NCI-H1105 (cell line): ENCODE measurements around the gene DLGAP4.
"Not testable (repeated sequence)": the region's sequence is repeated elsewhere in the genome, so short reads cannot be mapped to it uniquely, and the experiment has no call there.

Experiments used
- DNase-seq: peaks from one replicate; lab custom pipeline; 2025; lab: John Stamatoyannopoulos, UW

Gene DLGAP4

DNA sequence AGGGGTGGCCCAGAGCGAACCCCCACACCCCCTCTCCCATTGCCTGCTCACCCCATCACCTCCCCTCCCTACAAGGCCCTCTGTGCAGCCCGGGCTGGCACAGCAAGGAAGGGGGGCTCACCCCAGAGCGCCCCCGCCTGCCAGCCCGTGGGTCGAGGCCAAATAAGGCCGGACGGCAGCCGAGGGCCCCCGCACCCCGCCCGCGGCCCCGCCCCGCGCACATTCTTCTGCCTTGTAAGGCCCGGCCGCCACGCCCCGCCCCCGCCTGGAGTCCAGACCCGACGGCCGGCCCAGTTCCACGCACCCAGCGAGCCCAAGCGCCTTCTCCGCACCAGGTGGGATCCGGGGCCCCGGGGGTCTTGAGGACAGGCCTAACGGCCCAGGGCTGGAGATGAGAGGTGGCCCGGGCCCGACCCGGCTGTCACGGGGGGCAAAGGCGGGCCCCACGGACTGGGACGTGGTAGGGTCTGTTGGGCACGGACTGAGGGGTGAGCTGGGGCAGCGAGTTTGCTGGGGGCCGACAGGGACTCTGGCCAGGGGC is 235.2 kb downstream of the DLGAP4 start, which contains the start of gene MYL9:
MYL9 (plus strand) TSS at position 293 of the 541 bp plus-strand sequence. CDS start 3,366 bp downstream, outside the sequence.
- DNase-seq, result no peak

GRCh38 chr20:36541768-36542488 is 235.8 kb downstream of the DLGAP4 start:
- no peak for DNase-seq

DNA sequence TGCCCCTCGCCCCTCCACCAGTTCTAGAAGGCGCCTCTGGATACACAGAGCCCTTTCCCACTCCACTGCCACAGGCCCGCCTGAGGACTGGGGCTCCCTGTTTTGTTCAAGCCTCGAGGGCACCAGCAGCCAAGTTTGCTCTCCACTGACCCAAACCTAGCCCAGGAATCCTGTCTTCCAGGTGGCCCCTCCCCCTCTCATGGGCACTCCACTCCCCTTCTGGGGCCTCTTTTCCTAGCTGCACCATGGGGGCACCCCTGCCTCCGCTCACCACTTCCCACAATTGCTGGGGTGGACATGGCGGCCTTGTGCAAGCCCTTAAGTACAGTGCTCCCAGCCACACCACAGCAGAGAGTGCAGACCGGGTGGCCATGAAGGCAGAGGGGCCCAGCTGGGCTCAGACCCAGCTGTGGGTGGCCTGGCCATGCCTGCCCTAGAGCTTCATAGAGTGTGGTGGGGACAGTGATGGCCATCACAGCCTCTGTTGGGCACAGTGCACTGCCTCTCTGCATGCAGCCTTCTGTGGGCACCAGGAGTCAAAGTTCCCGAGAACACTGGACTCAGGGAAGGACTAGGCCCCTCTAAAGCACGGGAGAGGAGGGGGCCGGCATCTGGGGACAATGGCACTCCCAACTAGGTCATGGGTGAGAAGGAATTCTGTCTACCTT is 236.5 kb downstream of the DLGAP4 start:
- no peak for DNase-seq

DNA sequence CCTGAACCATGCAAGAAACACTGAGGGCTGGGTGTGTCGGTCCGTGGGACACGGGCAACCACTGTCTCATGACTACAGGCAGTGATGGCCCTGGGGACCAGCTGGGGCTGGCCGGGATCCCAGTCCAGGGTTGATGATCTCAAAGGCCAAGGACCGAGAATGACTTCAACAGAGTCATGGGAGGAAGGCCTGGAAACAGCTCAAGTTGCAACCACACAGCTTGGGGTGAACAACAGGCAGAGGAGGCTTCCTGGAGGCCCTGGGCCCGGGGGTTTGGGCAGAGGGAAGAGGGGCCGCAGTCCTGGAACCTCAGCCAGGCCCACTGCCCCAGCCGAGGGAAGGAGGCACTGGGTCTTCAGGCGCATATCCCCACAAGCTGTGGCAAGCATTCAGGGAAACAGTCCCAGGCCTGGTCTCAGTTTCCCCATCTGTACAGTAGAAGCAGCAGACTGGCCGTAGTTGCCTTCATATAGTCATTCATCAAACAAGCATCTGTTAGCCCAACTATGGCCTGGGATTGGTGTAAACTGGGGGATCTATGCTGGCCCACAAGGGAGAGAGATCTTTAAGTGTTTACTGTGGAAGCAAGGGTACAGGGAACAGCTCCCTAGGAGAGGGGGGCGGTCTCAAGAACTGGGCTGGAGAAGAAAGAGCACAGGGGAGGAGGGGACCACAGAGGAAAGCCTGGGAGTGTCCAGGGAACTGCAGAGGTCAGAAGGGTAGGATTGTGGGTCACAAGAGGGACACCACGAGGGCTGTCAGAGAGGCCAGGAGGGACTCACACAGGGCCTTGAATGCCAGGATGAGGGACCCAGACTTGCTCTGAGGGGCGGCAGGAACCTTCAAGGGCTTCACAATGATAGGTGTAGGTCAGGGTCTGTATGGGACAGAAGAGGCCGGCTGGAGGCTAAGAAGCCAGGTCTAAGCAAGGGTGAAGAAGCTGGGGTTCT is 237.3 kb downstream of the DLGAP4 start:
- no peak for DNase-seq

GRCh38 chr20:36544134-36545018 is 238.2 kb downstream of the DLGAP4 start:
- DNase-seq, result no peak

DNA sequence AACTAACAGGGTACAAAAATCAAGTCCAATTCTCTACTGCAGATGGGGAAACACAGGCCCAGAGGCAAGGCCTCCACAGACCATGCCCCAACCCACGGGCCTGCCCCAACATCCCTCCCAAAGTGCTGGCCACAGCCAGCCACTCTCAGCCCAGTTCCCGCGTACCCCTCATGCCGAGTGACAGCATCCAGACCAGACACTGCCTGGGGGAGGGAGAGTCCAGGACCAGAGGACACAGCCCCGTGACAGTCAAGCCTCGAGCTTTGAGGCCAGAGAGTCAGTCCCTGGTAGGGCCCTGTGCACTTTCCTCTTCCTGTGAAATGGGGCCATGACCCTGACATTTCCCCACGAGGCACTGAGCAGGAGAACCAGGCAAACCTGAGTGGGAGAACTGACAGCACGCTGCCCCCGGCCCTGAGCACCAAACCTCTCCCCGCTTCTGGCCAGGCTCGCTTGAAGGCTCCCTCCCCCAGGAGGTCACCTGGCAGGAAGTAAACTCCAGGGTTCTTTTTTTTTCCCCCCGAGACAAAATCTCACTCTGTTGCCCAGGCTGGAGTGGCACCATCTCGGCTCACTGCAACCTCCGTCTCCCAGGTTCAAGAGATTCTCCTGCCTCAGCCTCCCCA is 240.1 kb downstream of the DLGAP4 start:
- no peak for DNase-seq

DNA sequence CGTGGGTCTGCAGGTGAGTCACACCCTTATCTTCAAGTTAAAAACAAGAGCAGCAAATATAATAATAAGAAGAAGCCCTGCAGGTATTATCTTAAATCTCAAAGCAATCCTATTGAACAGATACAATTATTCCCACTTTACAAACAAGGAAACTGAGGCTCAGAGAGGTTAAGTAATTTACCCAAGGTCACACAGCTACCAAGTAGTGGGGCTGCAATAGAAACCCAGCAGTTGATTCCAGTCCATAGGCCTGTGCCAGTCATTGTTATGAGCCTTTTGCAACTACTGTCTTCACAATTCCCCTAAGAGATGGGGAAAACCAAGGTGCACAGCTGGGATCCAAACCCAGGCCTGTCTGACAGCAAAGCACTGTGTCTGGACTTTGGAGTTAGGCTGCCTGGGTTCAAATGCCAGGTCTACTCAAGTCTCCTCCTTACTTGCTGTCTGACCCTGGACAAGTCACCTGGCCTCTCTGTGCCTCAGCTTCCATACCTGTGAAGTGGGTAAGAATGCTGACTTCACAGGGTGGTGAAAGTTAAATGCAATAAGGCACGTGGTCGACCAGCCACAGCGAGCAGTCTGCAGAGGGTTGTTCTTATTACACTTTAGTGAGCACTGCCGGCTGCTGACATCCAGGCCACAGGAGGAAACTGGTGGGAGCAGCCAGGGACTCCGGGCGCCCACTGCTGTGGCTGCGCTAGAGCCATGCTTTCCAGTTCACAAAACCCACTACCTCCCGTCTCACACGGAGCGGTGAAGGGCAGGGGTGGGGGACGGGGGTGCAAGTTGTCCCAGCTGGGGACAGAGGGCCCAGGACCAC is 241.3 kb downstream of the DLGAP4 start:
- DNase-seq, result no peak

GRCh38 chr20:36548006-36548315 is 241.8 kb downstream of the DLGAP4 start:
- DNase-seq, result no peak

GRCh38 chr20:36548704-36549627 is 242.8 kb downstream of the DLGAP4 start:
- DNase-seq, result no peak

DNA sequence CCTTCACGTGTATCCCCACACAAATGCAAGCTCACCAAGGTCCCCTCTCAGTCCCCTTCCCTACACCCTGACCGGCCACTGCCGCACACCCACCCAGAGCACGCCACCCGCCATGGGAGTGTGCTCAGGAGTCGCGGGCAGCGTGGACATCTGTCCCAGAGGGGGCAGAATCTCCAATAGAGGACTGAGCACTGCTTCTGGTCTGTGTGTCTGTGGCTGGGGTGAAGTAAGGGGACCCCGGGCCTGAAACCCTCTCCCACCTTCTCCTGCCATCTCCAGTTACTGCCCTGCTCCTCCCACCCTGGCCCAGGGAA is 243.4 kb downstream of the DLGAP4 start:
- no peak for DNase-seq

DNA sequence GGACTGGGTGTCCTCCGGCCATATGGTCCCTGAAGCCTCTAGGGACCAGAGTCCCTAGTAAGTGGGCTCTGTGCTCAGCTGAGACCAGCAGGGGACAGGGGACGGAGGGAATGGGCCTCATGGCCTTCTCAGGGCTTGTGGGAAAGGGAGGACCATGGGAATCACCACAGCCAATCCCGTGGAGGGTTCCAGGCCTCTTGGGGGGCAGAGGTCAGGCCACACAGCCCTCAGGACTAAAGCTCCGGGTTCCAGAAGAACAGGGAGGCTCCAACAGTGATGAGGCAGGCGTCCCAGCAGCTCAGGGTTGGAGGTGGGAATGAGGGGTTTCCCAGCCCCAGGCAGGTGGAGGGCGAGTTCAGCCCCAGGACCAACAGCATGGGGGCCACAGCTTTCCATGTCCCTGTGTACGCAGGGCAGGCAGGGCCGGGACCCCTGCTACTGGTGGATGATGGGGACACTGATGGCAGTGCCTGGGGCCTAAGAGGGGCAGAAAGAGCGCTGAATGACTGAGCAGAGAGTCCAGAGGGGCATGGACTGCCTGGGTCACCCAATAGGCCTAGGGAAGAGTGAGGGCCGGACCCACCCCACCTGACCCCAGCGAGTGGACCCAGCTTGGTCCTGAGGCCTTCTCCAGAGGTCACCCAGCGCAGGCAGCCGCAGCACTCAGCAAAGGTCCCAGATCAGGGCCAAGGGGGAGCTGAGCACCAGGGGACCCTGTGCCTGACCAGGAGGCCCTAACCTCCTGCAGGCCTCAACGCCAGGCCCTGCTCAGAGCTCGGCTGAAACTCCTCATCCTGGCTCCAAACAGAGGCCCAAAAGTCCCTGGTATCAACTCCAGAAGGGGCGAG is 244.0 kb downstream of the DLGAP4 start:
- no peak for DNase-seq

DNA sequence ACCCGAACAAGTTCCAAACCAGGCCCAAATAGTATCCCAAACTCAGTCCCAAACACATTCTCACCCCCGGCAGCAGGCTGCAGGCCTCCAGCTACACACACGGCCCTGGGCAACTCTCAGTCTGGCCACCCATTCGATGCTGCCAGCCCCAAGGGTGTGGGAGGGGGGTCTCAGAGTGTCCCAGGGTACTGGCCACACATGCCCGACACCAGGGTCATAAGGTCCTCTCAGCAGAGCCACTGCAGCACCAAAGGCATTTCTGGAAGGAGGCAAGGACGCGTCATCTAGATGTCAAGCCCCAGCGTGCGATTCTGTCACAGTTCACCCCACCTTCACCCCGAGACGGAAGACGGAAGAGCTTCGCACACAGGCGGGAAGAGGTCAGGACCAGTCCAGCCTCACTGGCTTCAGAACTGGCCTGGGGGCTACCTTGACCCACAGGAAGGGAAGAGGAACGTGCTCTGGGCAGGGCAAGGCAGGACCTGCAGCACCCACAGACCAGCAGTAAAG is 244.7 kb downstream of the DLGAP4 start:
- no peak for DNase-seq

- DNase-seq, result no peak
These were observed 249.1 kb downstream of the DLGAP4 start for GRCh38 chr20:36555248-36555647.

- no peak for DNase-seq
These were observed 256.6 kb downstream of the DLGAP4 start for GRCh38 chr20:36562724-36563123.

DNA sequence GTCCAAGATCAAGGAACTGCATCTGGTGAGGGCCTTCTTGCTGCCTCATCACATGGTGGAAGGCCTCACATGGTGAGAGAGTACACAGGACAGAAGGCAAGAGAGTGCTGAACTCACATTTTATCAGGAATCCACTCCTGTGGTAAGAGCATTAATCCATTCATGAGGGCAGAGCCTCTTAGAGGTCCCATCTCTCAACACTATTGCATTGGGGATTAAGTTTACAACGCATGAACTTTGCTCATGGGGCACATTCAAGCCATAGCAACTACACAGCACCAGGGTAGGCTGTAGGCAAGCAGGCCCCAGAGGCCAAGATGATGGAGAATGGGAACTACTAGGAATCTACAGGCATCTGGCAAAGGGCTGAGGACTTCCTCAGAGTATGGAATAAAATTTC is 257.2 kb downstream of the DLGAP4 start:
- DNase-seq, result no peak

GRCh38 chr20:36564078-36564725 is 258.1 kb downstream of the DLGAP4 start:
- not testable (repeated sequence) for DNase-seq

DNA sequence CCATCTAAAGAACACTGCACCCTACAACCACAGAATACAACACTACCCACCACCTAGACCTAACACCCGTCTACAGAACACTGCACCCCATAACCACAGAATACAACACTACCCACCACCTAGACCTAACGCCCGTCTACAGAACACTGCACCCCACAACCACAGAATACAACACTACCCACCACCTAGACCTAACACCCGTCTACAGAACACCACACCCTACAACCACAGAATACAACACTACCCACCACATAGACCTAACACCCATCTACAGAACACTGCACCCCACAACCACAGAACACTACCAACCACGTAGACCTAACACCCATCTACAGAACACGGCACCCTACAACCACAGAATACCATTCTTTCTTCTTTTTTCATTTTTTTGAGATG is 258.6 kb downstream of the DLGAP4 start:
- not testable (repeated sequence) for DNase-seq
